Right ventricle myocardium inferior (tissue), 1 donor: ENCODE measurements around the gene INPP5B. TPM values are rescaled to one million over a fixed set of nuclear protein-coding genes. Genes with fewer than 3 reads are reported as not detected.

Experiments used
- ATAC-seq: fragments of 200-7000 bp; cut with Tn5 transposase; one replicate; pipeline ENCODE4 v1.9.1; 2020; ENCODE audit warnings: mild to moderate bottlenecking, moderate library complexity
- DNase-seq: peaks from one replicate; pipeline ENCODE4 v3.0.0; 2021; ENCODE audit errors: missing footprints
- intact Hi-C: fragments of 100-400 bp; cut with DNase I; formaldehyde crosslinking; loops from one replicate; pipeline ENCODE4 v1.11.0; 2022
- total RNA-seq: library from RNA; stranded (reverse); fragmentation: NEBNext Ultra II Directional; extraction: Animal tissue kit (Norgen Biotek cat#: 25700); gene quantifications from one replicate; pipeline ENCODE4 v1.2.1, GENCODE V29; 2021
- donor health status: DM: no; HTN: yes; CAD: no; lungs with severe emphysema.

Gene INPP5B
- total RNA-seq, 1 donor from 2014 or later = 11.2 TPM

DNA sequence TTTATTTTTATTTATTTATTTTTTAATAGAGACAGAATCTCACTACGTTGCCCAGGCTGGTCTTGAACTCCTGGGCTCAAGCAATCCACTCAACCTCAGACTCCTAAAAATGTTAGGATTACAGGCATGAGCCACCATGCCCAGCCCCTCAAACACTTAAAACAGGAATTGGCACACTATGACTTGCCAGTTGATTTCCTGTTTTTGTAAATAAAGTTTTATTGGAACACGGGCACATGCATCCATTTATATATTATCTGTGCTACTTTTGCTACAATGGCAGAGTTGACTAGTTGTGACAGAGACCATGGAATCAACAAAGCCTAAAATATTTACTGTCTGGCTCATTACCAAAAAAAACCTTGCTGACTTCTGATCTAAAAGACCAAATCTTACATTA is 122.9 kb downstream of the INPP5B start:
- intact Hi-C loops = no loop called here
- DNase-seq = no peak
- no peak for ATAC-seq

GRCh38 chr1:37822906-37823815 is 123.7 kb downstream of the INPP5B start:
- ATAC-seq = no peak
- DNase-seq = no peak
- intact Hi-C loops = no loop called here

DNA sequence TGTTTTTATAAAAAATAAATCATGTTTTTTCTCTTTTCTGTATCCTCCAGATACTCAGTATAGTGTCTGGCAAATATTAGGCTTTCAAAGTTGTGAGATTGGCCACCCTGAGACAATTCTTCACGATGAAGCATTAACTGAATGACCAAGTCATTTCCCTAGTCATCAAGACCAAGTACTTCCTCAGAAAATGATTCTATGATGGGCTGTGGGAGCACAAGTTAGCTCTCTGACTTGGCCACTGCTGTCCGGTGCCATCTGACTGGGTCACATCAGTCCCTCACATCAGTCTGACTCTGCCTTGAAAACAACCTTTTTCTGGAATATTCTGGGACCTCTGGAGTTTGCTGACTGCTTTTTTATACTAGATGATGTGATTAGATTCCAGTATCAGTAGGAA is 125.4 kb downstream of the INPP5B start:
- ATAC-seq = no peak
- intact Hi-C loops = no loop called here
- no peak for DNase-seq

GRCh38 chr1:37817481-37817880 is 129.4 kb downstream of the INPP5B start:
- intact Hi-C loops = no loop called here
- DNase-seq (no peak), ATAC-seq (no peak)

DNA sequence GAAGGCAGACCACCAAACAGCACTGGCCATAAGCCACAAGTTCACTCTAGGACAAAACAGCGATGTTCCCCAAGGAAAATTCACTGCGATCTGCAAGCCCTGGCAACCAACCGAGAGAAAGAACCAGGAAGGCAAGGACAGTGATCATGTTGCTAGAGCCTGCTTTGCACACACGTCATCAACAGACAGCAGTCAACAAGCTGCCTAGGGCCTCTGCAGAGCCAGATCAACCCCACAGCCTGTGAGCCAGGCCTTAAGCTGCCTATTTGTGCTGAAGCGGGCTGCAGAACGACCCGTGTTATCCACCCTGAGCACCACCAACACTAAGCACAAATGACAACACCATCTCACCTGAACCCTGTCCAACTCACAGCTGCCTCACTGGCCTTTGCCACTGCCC is 132.6 kb downstream of the INPP5B start:
- DNase-seq (no peak), ATAC-seq (no peak)
- intact Hi-C loops = no loop called here

DNA sequence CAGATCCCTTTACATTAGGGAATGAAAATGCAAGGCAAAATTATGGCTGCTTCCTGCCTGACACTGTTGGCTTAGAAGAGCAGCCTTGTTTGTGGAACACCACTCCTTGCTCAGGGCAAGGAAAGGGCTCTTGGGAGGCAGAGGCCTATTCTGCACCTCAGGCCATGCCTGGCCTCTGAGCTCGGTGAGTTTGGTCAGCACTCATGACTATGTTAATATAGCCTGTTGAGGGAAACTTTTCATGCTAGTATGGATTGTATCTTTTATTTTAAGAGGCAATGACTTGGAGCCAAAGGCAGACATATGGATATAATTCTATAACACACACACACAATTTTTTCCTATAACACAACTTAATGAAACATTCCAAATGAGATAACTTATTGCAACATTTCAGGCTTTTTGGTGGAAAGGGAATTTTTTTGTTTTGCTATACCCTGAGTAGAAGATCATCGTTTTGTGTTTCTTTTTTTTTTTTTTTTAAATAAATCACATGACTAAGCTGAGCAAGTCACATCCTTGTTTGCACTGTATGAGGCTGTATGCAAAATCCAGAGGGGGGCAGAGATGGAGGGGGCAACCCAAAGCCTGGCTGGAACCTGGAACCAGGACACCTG is 133.2 kb downstream of the INPP5B start:
- DNase-seq = no peak
- intact Hi-C loops = no loop called here
- no peak for ATAC-seq

- intact Hi-C loops = no loop called here
- DNase-seq = peak; percentile 86
- ATAC-seq = no peak
These were observed 135.7 kb downstream of the INPP5B start for GRCh38 chr1:37811027-37811655.

Other genes with a start within 250 kb of the INPP5B start
- gene EPHA10, start 181.9 kb downstream of the INPP5B start, total RNA-seq = 0.32 TPM
- gene MANEAL, start 153.2 kb downstream of the INPP5B start, total RNA-seq = 1.2 TPM
- 52.6 TPM for gene C1orf122, start 139.3 kb downstream of the INPP5B start, total RNA-seq
- 4.8 TPM for gene YRDC, start 138.8 kb downstream of the INPP5B start, total RNA-seq
- gene MTF1, start 87.5 kb downstream of the INPP5B start, total RNA-seq = 8.1 TPM
- 26.9 TPM for gene SF3A3, start 43.0 kb upstream of the INPP5B start, total RNA-seq
- gene FHL3, start 58.5 kb upstream of the INPP5B start, total RNA-seq = 20.2 TPM
- gene UTP11, start 65.7 kb upstream of the INPP5B start, total RNA-seq = 42.3 TPM
- 0.11 TPM for gene POU3F1, start 99.7 kb upstream of the INPP5B start, total RNA-seq